Right lobe of liver (tissue), 4 donors: ENCODE data around the gene ARHGEF16.

Experiments
- POLR2A ChIP-seq: fragments of 450-650 bp; IDR thresholded peaks from one replicate; pipeline ENCODE4 v1.6.1; 2017; ENCODE audit warnings: antibody characterized with exemption, mild to moderate bottlenecking
- TF ChIP-seq, protein P1 (sequence below), 4 donors: fragments of 200-600 bp in 3 of 4; fragments of 450-650 bp in 1 of 4; IDR thresholded peaks; one replicate each; pipeline versions ENCODE4 v1.5.1 to v1.8.0; 2016 to 2022; ENCODE audit warnings: antibody characterized with exemption in 4 of 4, mild to moderate bottlenecking in 2 of 4
- donor health status: DM: no; HTN: no; CAD: no.
- donor health status: DM: no; HTN: no; CAD: no.
- donor health status: DM: no; HTN: yes; CAD: no.

DNA sequence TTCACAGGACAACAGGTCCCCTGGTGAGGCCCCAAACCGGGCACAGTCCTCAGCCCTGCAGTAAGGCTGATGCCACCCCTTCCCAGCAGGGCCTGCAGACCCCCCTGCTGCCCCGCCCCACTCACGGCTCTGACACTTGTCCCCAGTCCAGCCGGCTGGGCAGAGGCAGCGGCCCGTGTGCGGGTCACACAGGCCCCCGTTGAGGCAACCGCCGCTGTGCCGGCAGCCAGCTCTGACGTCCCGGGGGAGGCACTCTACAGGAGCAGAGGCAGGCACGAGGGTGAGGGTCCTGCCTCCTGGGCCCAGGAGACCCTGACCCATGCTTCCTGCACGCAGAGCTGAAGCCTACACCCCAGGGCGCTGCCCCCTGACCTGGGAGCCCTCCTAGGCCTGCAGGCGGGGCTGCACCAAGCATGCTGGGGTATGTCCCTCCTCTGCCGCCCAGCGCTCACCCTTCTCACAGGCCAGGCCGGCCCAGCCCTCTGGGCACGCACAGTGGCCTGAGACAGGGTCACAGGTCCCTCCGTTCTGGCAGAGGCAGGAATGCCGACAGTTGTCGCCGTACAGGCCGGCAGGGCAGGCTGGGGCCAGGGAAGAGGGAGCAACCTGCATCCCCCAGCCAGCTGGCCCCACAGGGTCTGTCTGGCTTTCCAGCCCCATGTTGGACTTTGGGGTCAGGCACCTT, 43.9 kb downstream of the ARHGEF16 start:
- TF ChIP-seq, protein P1, sequence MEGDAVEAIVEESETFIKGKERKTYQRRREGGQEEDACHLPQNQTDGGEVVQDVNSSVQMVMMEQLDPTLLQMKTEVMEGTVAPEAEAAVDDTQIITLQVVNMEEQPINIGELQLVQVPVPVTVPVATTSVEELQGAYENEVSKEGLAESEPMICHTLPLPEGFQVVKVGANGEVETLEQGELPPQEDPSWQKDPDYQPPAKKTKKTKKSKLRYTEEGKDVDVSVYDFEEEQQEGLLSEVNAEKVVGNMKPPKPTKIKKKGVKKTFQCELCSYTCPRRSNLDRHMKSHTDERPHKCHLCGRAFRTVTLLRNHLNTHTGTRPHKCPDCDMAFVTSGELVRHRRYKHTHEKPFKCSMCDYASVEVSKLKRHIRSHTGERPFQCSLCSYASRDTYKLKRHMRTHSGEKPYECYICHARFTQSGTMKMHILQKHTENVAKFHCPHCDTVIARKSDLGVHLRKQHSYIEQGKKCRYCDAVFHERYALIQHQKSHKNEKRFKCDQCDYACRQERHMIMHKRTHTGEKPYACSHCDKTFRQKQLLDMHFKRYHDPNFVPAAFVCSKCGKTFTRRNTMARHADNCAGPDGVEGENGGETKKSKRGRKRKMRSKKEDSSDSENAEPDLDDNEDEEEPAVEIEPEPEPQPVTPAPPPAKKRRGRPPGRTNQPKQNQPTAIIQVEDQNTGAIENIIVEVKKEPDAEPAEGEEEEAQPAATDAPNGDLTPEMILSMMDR (IDR thresholded peaks at IDR 0.05): no peak
- TF ChIP-seq POLR2A: no peak
